Stimulated activated CD8-positive, alpha-beta memory T cell treated with anti-CD3 and anti-CD28 coated beads, Interleukin-15, amount 100 ng/mL, for 1 hour (primary cell): ENCODE results near the gene DNER.

ENCODE experiments used
- DNase-seq: peaks from one replicate; pipeline ENCODE4 v3.0.0-alpha.2; 2020; ENCODE audit warnings: low read depth

DNER gene

DNA sequence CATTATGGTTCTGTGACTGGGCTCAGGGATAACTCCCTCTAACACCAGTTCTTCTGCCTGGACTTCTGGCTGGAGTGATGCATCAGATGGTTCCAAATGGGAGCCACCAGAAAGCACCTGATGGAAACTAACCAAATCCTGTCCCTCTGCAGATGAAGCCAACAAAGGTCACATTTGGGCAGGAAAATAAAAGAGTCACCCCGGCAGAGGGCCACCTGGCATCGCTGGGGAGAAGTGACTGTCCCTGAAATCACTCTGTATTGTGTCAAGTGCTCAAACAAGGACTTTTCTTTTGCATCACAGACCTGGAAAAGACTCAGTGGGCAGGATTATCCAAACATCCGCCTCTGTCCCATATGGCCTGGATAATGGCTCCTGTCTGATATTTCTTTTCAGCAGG lies 47.5 kb downstream of the DNER start:
- no peak for DNase-seq

DNA sequence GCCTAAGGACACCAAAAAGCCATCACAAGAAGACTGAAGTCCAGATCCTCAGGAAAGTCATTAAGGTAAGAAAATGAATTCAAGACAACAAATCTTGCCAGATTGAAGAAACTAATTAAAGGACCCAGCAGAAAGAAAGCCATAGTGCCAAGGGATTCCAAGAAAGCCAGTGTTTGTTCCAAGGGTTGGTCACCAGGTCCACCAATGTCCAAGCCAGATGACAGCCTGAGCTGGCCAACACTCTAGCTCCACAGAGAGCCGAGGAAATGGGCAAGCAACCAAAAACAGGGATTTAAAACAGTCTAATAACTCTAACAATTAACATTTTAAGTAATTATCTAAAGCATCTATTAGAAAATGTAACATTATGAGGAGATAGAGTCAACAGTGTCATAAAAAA lies 49.2 kb downstream of the DNER start:
- no peak for DNase-seq

GRCh38 chr2:229661478-229661877 lies 52.9 kb downstream of the DNER start:
- no peak for DNase-seq

DNA sequence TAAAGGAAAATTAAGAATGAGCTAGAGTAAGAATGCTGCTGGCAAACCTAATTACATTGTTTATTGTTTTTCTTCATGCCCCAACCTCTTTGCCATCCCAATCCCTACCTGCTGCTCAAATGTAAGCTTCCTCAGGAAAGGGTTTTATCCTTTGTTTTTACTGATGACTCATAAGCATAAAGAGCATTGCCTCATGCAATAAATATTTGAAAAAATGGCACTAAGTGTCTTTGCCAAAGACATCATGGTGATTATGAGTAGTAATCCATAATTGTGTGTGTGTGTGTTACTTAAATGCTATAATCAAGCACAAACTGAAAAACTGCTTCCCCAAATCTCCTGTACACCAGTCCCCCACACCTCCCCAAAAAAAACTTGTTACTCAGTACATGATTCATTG lies 53.4 kb downstream of the DNER start:
- DNase-seq, result no peak

- DNase-seq, result no peak
Observed at GRCh38 chr2:229660391-229660790, 54.0 kb downstream of the DNER start.

- no peak for DNase-seq
Observed at GRCh38 chr2:229658004-229658403, 56.4 kb downstream of the DNER start.

- no peak for DNase-seq
Observed at GRCh38 chr2:229654437-229654836, 59.9 kb downstream of the DNER start.

DNA sequence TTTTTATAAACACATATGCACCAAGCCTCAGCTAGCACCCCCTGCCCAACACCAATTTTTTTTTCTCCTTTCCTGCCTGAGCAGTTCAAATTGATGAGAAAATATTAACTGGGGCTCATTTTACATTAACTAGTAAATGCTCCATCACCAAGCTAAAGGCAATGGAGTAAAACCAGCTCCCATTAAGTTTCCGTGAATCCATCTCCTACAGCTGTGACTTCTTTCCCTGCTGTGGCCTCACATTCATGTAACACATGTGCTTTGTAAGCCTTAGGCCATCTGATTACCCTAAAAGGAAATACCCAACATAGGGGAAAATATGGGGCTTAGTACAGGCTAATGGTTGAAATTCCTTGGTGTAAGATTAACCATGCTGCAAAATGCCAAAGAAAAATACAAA lies 60.8 kb downstream of the DNER start:
- no peak for DNase-seq

DNA sequence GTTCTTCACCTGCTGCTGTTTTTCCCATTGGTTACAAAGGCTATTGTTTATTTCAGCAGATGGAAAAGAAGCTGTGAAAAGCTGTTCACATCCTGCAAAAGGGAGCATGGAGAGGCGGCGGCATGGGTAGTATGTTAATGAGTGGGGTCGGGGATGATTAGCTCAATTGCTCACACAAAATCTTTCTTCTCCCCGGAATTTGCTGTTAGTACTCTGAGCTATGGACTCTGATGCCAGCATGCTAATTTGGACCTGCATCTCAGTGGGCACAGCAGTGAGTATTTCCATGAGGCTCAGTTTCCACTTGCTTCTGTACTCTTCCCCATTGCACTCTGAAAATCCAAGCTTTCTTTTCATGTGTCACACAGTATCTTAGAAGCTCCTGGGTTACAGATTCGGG lies 61.6 kb downstream of the DNER start:
- DNase-seq, result no peak

DNA sequence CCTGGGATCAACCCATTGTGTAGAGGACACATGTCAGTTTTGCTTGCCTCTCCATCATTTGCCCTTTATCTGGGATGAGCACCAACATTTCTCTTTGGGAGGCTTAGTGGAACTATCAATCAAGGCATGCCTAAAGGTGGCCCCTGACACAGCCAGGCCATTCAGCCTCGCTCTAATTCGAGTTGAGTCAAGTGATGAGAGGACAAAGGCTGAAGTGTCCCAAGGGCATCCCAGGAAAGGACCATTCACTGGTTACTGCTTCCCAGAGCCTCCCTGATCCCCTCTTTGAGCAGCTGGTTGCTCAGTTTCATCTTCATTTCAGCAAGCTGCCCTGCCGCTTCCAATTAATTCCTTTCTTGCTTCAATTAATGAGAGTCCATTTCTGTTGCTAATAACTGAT lies 63.5 kb downstream of the DNER start:
- DNase-seq, result no peak

GRCh38 chr2:229650059-229650458 lies 64.3 kb downstream of the DNER start:
- no peak for DNase-seq

DNA sequence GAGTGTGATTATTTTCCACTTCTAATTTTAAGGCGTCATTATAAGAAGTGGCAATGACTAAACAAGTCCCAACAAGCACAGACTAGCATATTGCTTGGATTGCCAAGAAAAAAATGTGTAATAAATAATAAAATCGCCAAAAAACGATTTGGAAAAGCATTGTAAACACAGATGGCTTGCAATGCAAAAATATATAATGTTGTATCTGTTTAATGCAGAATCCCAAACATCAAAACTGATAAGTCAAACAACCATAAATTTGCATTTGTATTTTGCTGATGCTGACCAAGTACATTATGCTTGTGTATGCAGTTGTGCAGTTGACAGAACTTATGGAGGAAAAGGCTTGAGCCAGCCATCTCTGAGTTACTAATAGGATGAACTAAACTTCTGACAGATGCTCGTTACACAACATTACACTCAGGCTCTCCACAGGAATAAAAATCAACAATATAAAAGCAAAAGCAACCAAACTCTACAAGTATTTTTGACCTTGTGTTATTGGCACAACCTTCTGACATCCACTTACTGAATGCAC lies 68.1 kb downstream of the DNER start:
- DNase-seq, result no peak

GRCh38 chr2:229642371-229642770 lies 72.0 kb downstream of the DNER start:
- no peak for DNase-seq

- DNase-seq, result no peak
Observed at GRCh38 chr2:229641676-229642075, 72.7 kb downstream of the DNER start.

DNA sequence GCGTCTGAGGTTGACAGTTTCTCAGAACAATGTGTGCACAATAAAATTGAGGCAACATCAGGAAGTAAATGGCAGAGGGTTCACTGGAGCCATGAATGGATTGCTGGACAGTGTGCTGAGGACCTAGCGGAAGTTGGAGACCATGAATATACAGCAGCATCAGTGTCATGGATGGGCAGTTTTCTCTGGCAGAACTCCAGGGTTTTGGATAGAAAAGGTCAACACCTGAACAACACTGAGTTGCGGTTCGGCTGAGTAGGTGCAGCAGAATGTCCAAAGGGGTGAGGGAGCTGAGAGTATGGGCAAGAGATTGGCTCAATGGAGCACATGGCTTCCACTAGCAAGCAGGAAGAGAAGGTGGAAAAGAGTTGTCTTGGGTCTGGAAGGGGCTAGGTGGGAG lies 73.7 kb downstream of the DNER start:
- DNase-seq, result no peak

- DNase-seq, result no peak
Observed at GRCh38 chr2:229636571-229636970, 77.8 kb downstream of the DNER start.

- no peak for DNase-seq
Observed at GRCh38 chr2:229635371-229635680, 79.0 kb downstream of the DNER start.

DNA sequence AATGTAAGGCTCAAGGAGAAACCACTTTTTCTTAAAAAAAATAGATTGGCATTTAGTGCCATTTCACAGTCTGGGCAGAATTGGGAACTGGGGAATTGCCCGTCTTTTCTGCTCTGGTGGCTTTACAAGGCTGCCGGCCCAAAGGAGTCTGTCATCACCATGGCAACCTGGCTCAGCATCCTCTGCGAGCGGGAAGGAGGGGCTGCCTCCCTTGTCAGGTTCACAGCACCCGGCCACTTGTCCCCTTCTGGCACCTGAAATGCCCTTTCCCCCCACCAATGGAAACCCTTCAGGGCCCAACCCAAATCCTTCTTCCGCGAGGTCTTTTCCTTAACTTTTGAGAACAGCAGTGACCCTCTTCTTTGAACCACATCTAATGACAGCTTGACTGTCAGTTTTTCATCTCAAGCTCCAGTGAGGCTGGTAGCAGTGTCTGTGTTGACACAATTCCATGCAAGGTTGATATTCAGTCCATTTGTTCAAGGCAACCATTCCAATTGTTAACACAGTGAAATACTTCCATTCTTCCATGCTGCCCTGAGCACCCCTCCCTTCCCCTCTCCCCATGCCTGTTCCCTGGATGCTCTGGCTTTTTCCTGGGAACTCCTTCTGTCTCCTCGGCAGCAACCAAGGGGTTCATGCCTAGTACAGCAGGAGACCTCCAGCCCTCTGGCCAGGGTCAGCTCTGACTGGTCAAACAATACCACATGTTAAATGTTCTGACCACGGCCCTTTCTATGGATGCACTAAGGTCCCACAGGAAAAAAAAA lies 79.6 kb downstream of the DNER start:
- DNase-seq, result no peak

- DNase-seq, result no peak
Observed at GRCh38 chr2:229633556-229633955, 80.8 kb downstream of the DNER start.

GRCh38 chr2:229629039-229629438 lies 85.3 kb downstream of the DNER start:
- DNase-seq, result no peak

GRCh38 chr2:229627728-229628127 lies 86.6 kb downstream of the DNER start:
- no peak for DNase-seq

DNA sequence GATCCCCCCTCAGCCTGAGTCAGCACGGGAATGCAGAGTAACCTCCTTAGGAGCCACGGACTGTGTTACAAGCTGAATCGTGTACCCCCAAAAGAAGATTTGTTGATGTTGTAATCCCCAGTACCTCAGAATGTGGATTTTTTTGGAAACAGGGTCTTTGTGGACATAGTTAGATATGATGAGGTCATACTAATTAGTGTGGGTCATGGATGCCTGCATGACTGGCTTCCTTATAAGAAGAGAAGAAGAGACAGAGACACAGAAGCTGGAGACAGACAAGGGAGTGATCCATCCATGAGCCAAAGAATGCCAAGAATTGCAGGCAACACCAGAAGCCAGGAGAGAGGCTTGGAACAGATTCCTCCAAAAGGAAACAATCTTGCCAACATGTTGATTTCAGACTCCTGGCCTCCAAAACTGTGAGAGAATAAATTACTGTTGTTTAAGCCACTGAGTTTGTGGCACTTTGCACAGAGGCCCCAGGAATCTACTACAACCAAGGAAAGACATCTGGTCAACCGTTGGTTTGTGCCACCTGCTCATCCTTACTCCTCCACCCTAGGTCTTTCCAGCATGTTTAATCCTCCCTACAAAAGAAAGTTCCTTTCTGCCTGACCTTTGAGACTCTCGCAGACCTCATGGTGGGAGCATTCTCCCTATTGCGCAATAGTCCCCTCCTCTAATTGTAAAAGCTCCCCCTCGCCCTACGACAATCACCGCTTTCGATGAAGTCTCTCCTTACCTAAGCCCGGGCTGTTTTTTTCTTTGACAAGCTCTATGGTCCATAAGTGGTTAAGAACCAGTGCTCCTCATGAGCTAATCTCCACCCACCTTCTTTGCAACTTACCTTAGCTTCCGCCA lies 91.6 kb downstream of the DNER start:
- DNase-seq, result no peak

- DNase-seq, result no peak
Observed at GRCh38 chr2:229620759-229621158, 93.6 kb downstream of the DNER start.
